Measurements from ENCODE around the gene XKRX.
A peak's percentile ranks its signal among the peaks of the same experiment; 100 is the strongest.

Gene XKRX

DNA sequence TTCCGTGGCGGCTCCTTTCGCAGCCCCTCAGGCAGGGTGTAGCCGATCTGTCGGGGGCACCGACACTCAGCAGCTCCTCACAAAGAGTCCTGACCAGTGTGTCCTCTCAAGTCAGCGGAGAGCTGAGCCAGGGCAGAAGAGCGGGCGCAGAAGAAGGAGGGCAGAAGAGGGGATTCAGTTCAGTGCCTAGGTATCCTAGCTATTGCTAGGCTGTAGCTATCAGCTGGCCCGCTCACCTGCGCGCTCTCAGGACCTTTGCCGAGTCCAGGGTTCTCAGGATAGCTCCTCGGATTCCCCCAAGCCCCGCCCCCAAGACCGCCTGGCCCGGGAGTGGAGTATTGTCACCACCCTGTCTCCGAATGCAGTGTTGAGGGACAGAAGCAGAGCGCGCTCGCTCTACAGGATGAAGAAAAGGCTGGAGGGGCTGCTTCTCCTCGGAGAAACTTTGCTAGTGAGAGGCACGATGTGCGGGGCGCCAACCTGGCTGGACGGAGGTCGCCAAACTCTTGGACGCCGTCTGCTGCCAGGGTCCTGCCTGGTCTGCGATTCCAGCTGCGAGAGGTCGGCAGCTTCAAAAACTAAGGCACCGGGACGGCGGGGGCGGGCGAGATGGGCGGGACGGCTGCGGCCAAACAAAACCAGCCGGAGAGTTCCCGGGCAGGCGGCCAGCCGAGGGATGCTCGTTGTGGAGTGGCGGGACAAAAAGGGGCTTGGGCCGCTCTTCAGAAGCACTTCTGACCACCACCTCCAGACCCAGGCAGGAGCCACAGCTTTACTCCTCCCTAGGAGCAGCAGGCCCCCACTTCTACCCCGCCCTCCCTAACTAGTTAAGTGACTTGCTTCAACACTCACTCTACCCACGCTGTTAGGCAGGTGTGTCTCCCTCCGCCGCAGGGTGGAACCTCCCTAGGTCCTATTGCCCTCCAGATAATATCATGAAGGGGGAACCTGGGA is at the start of gene XKRX:
XKRX (minus strand) TSS at position 258 of the 954 bp plus-strand sequence. CDS start 613 bp downstream, outside the sequence.
- Histone ChIP-seq H3K27me3 (ENCODE audit: low read depth) (no peaks in the 10 kb centered on the region), H3K36me3 (replicated peaks) (no peaks in the 10 kb centered on the region), H3K4me1 (0 out of 2 replicates have a peak, but pooled peaks cover 4% of the 10 kb centered on the region), H3K4me3 (peak within 1 kb of the TSS; percentile 39), H3K9me3 (no peaks in the 10 kb centered on the region; the same call in 1 of the 2 replicates)
- DNase-seq (ENCODE audit: low spot score in 2 of 2), result peak; percentile 50 to 81
- in situ Hi-C loops (cut with MboI; ENCODE audit: low sequenced_read_pairs), result no loop called here

GRCh38 chrX:100976211-100976610 is 47.5 kb upstream of the XKRX start:
- H3K36me3 ChIP-seq (replicated peaks), result no peaks in the 10 kb centered on the region
- 0 out of 2 replicates have a peak, but pooled peaks cover 2% of the 10 kb centered on the region for H3K27me3 ChIP-seq (ENCODE audit: low read depth)
- no peaks in the 10 kb centered on the region for H3K9me3 ChIP-seq
- H3K4me3 ChIP-seq, result no peak overlapping the region
- in situ Hi-C loops (cut with MboI; ENCODE audit: low sequenced_read_pairs), result no loop called here
- no peak for DNase-seq (ENCODE audit: low spot score in 2 of 2)
- H3K4me1 ChIP-seq, result no peaks in the 10 kb centered on the region

DNA sequence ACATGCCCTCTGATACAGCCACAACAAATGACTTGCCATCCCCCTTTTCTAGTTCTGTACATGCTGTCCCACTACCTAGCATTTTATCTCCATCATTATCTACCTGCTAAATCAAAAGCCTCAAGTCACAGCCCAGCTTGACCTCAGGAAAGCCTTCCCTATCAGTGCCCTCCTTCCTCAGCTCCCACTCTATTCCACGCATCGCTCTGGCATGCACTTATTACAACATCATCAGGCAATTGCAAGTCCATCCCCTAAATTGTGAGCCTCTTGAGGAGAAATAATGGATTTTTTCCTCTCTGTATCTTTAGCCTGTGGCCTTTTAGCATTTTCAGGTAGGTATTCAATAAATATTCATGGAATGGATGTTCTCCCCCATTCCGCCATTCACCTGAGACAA is 46.5 kb upstream of the XKRX start:
- no peaks in the 10 kb centered on the region for H3K9me3 ChIP-seq
- no peaks in the 10 kb centered on the region for H3K36me3 ChIP-seq (replicated peaks)
- in situ Hi-C loops (cut with MboI; ENCODE audit: low sequenced_read_pairs), result no loop called here
- 0 out of 2 replicates have a peak, but pooled peaks cover 2% of the 10 kb centered on the region for H3K27me3 ChIP-seq (ENCODE audit: low read depth)
- no peak for DNase-seq (ENCODE audit: low spot score in 2 of 2)
- no peak overlapping the region for H3K4me3 ChIP-seq
- H3K4me1 ChIP-seq, result no peaks in the 10 kb centered on the region

- no peaks in the 10 kb centered on the region for H3K27me3 ChIP-seq (ENCODE audit: low read depth)
- in situ Hi-C loops (cut with MboI; ENCODE audit: low sequenced_read_pairs), result no loop called here
- no peaks in the 10 kb centered on the region for H3K4me1 ChIP-seq
- H3K36me3 ChIP-seq (replicated peaks), result no peaks in the 10 kb centered on the region
- H3K4me3 ChIP-seq, result no peak overlapping the region
- no peaks in the 10 kb centered on the region for H3K9me3 ChIP-seq
- no peak for DNase-seq (ENCODE audit: low spot score in 2 of 2)
These were observed 44.7 kb upstream of the XKRX start for GRCh38 chrX:100973411-100973810.

DNA sequence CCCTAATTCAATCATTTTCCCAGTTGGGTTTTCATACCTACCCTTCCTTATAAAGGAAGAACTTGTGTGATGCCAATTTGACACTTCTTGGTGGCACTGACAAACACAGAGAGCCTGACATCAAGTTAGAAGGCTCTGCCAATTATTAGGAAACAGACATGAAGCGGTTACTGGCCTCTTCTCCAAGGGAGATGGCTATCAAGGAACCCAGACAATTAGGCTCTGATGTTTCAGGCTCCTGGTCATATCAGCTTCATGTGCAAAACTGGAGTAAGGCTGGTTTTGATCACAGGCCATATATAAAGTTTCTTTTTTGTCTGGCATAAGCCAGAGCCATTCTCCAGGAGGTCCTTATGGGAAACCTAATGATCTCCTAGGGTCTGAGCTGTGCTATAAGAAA is 41.2 kb upstream of the XKRX start:
- no peaks in the 10 kb centered on the region for H3K4me1 ChIP-seq
- DNase-seq (ENCODE audit: low spot score in 2 of 2), result no peak
- no peaks in the 10 kb centered on the region for H3K9me3 ChIP-seq
- in situ Hi-C loops (cut with MboI; ENCODE audit: low sequenced_read_pairs), result no loop called here
- H3K36me3 ChIP-seq (replicated peaks), result no peaks in the 10 kb centered on the region
- H3K27me3 ChIP-seq (ENCODE audit: low read depth), result no peaks in the 10 kb centered on the region
- no peak overlapping the region for H3K4me3 ChIP-seq

DNA sequence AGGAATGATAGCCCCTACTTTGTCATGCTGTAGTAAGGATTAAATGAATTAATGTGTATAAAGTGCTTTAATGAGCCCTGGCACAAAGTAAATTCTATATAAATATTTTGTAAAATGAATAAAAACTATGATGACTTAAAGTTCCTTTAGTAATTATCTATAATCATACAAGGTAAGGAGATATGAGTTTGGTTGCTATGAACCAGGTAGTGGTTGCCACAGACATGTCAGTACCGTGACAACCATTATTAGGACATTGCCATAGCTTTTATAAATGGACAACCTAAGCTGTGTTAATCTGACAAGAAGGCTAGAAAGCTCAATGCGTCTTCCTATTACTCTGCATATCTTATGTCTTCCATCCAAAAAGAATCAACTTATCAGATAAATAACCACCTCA is 40.7 kb upstream of the XKRX start, which contains the start of gene ARL13A:
ARL13A (plus strand) TSS at position 301 of the 400 bp plus-strand sequence. CDS start 3,982 bp downstream, outside the sequence.
- Histone ChIP-seq H3K4me1 (no peaks in the 10 kb centered on the region), H3K9me3 (no peaks in the 10 kb centered on the region), H3K27me3 (ENCODE audit: low read depth) (no peaks in the 10 kb centered on the region), H3K4me3 (no peak within 1 kb of the TSS), H3K36me3 (replicated peaks) (no peaks in the 10 kb centered on the region)
- DNase-seq (ENCODE audit: low spot score in 2 of 2), result no peak
- in situ Hi-C loops (cut with MboI; ENCODE audit: low sequenced_read_pairs), result no loop called here

- Histone ChIP-seq H3K4me3 (no peak overlapping the region), H3K4me1 (no peaks in the 10 kb centered on the region), H3K27me3 (ENCODE audit: low read depth) (no peaks in the 10 kb centered on the region), H3K36me3 (replicated peaks) (no peaks in the 10 kb centered on the region), H3K9me3 (no peaks in the 10 kb centered on the region)
- DNase-seq (ENCODE audit: low spot score in 2 of 2), result no peak
- in situ Hi-C loops (cut with MboI; ENCODE audit: low sequenced_read_pairs), result no loop called here
These were observed 35.6 kb upstream of the XKRX start for GRCh38 chrX:100964362-100964761.

GRCh38 chrX:100962811-100963210 is 34.1 kb upstream of the XKRX start:
- Histone ChIP-seq H3K4me1 (no peaks in the 10 kb centered on the region), H3K9me3 (no peaks in the 10 kb centered on the region), H3K27me3 (ENCODE audit: low read depth) (no peaks in the 10 kb centered on the region), H3K36me3 (replicated peaks) (no peaks in the 10 kb centered on the region), H3K4me3 (no peak overlapping the region)
- DNase-seq (ENCODE audit: low spot score in 2 of 2), result no peak
- in situ Hi-C loops (cut with MboI; ENCODE audit: low sequenced_read_pairs), result no loop called here

- Histone ChIP-seq H3K9me3 (no peaks in the 10 kb centered on the region), H3K36me3 (replicated peaks) (no peaks in the 10 kb centered on the region), H3K4me3 (no peak overlapping the region), H3K4me1 (no peaks in the 10 kb centered on the region), H3K27me3 (ENCODE audit: low read depth) (no peaks in the 10 kb centered on the region)
- in situ Hi-C loops (cut with MboI; ENCODE audit: low sequenced_read_pairs), result no loop called here
- DNase-seq (ENCODE audit: low spot score in 2 of 2), result no peak
These were observed 19.8 kb upstream of the XKRX start for GRCh38 chrX:100948557-100948956.

GRCh38 chrX:100946299-100946927 is 17.7 kb upstream of the XKRX start:
- Histone ChIP-seq H3K4me1 (no peaks in the 10 kb centered on the region), H3K27me3 (ENCODE audit: low read depth) (no peaks in the 10 kb centered on the region), H3K36me3 (replicated peaks) (no peaks in the 10 kb centered on the region), H3K9me3 (no peaks in the 10 kb centered on the region), H3K4me3 (no peak overlapping the region)
- DNase-seq (ENCODE audit: low spot score in 2 of 2), result no peak
- in situ Hi-C loops (cut with MboI; ENCODE audit: low sequenced_read_pairs), result no loop called here

GRCh38 chrX:100944601-100945000 is 15.9 kb upstream of the XKRX start:
- no peak overlapping the region for H3K4me3 ChIP-seq
- in situ Hi-C loops (cut with MboI; ENCODE audit: low sequenced_read_pairs), result no loop called here
- H3K27me3 ChIP-seq (ENCODE audit: low read depth), result no peaks in the 10 kb centered on the region
- H3K4me1 ChIP-seq, result no peaks in the 10 kb centered on the region
- no peaks in the 10 kb centered on the region for H3K9me3 ChIP-seq
- DNase-seq (ENCODE audit: low spot score in 2 of 2), result no peak
- no peaks in the 10 kb centered on the region for H3K36me3 ChIP-seq (replicated peaks)

GRCh38 chrX:100939333-100939732 is 10.6 kb upstream of the XKRX start:
- in situ Hi-C loops (cut with MboI; ENCODE audit: low sequenced_read_pairs), result no loop called here
- Histone ChIP-seq H3K4me3 (no peak overlapping the region), H3K36me3 (replicated peaks) (no peaks in the 10 kb centered on the region), H3K9me3 (no peaks in the 10 kb centered on the region), H3K27me3 (ENCODE audit: low read depth) (no peaks in the 10 kb centered on the region), H3K4me1 (no peaks in the 10 kb centered on the region)
- DNase-seq (ENCODE audit: low spot score in 2 of 2), result no peak

- Histone ChIP-seq H3K27me3 (ENCODE audit: low read depth) (no peaks in the 10 kb centered on the region), H3K4me1 (no peaks in the 10 kb centered on the region), H3K9me3 (no peaks in the 10 kb centered on the region; the same call in 1 of the 2 replicates), H3K36me3 (replicated peaks) (no peaks in the 10 kb centered on the region), H3K4me3 (no peak overlapping the region)
- no peak for DNase-seq (ENCODE audit: low spot score in 2 of 2)
- in situ Hi-C loops (cut with MboI; ENCODE audit: low sequenced_read_pairs), result no loop called here
These were observed 7.0 kb upstream of the XKRX start for GRCh38 chrX:100935767-100936166.

DNA sequence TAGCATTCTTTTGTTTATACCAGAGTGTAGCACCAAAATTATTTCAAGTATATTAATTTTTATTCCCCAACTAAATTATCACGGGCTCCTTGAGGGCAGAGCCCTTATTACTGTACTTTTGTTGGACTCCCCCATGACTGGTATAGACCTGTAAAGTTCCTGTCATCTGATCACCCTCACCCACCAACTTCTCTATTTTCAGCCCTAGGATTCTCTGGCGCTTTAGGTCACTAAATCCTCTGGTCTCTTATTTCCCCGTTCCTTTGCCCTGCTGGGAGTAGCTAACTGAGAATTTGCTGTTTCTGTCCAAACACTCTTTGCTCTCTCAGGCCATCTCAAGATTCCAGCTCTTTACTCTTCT is 3.2 kb upstream of the XKRX start:
- H3K36me3 ChIP-seq (replicated peaks), result no peaks in the 10 kb centered on the region
- no peaks in the 10 kb centered on the region; the same call in 1 of the 2 replicates for H3K9me3 ChIP-seq
- no peaks in the 10 kb centered on the region for H3K27me3 ChIP-seq (ENCODE audit: low read depth)
- DNase-seq (ENCODE audit: low spot score in 2 of 2), result no peak
- in situ Hi-C loops (cut with MboI; ENCODE audit: low sequenced_read_pairs), result no loop called here
- no peak overlapping the region for H3K4me3 ChIP-seq
- H3K4me1 ChIP-seq, result 0 out of 2 replicates have a peak, but pooled peaks cover 4% of the 10 kb centered on the region
